ENCODE results near the gene HOGA1. TPM values are rescaled to one million over a fixed set of nuclear protein-coding genes. Genes with fewer than 3 reads are reported as not detected.
A peak's percentile ranks its signal among the peaks of the same experiment; 100 is the strongest.

HOGA1 gene
- total and polyA plus RNA-seq, 2 of the 13 experiments (the other 11 are each of a cell fraction or from before 2014, with no cell fraction given): 7.6 to 19.5 TPM

- TF ChIP-seq ZBTB2 (CRISPR knock-in tag; IDR thresholded peaks at IDR 0.05; ENCODE audit: low read depth) (no peak), MIXL1 (CRISPR knock-in tag; IDR thresholded peaks at IDR 0.05) (no peak), TCF7 (IDR thresholded peaks at IDR 0.05; ENCODE audit: low read depth) (no peak), UBTF (CRISPR knock-in tag; IDR thresholded peaks at IDR 0.05) (peak; percentile 34; the same call in 1 of the 2 replicates), XRCC5 (optimal IDR thresholded peaks at IDR 0.05; ENCODE audit: low read length) (peak; percentile 62), SSRP1 (CRISPR knock-in tag; IDR thresholded peaks at IDR 0.05) (no peak), THAP11 (CRISPR knock-in tag; IDR thresholded peaks at IDR 0.05) (peak; percentile 58; the same call in 1 of the 2 replicates), NCOA5 (CRISPR knock-in tag; IDR thresholded peaks at IDR 0.05) (no peak), REPIN1 (CRISPR knock-in tag; IDR thresholded peaks at IDR 0.05; ENCODE audit: borderline replicate concordance, low read depth) (0 out of 2 replicates have a peak, but pooled peaks have one; percentile 9), ZNF646 (CRISPR knock-in tag; IDR thresholded peaks at IDR 0.05) (0 out of 2 replicates have a peak, but pooled peaks have one; percentile 34), ZNF563 (CRISPR knock-in tag; IDR thresholded peaks at IDR 0.05) (no peak), KDM4B (CRISPR knock-in tag; IDR thresholded peaks at IDR 0.05) (no peak), GATAD2A (CRISPR knock-in tag; IDR thresholded peaks at IDR 0.05) (peak; percentile 57), SRF (IDR thresholded peaks at IDR 0.05; ENCODE audit: low read depth, low read length) (no peak; the same call in 1 of the 2 replicates), RBM39 (IDR thresholded peaks at IDR 0.05; ENCODE audit: low read depth, low read length, poor library complexity, severe bottlenecking) (peak; percentile 47), TMF1 (CRISPR knock-in tag; IDR thresholded peaks at IDR 0.05; ENCODE audit: low read depth) (no peak), HMGA1 (CRISPR knock-in tag; conservative IDR thresholded peaks at IDR 0.05) (no peak), WIZ (CRISPR knock-in tag; IDR thresholded peaks at IDR 0.05) (no peak), SALL1 (CRISPR knock-in tag; IDR thresholded peaks at IDR 0.05) (peak; percentile 61; the same call in 1 of the 2 replicates), PPARG (CRISPR knock-in tag; conservative IDR thresholded peaks at IDR 0.05) (no peak), KLF16 (CRISPR knock-in tag; IDR thresholded peaks at IDR 0.05) (peak in 1 of 2 experiments; percentile 35; a peak in 1 of 4 replicates)
Observed at GRCh38 chr10:97584060-97584797, at the start of gene HOGA1 (continued).

Measured in HepG2 (cell line).